Stimulated activated CD4-positive, alpha-beta T cell treated with anti-CD3 and anti-CD28 coated beads, Interleukin-4, amount 100 ng/mL, for 48 hours (primary cell): ENCODE results near the gene CAPNS1.
"Not testable (repeated sequence)": the region's sequence is repeated elsewhere in the genome, so short reads cannot be mapped to it uniquely, and the experiment has no call there.

Experiments
- DNase-seq, 2 donors: peaks; one replicate each; pipeline ENCODE4 v3.0.0-alpha.2; 2020; ENCODE audit warnings: low read depth in 2 of 2

CAPNS1 gene

DNA sequence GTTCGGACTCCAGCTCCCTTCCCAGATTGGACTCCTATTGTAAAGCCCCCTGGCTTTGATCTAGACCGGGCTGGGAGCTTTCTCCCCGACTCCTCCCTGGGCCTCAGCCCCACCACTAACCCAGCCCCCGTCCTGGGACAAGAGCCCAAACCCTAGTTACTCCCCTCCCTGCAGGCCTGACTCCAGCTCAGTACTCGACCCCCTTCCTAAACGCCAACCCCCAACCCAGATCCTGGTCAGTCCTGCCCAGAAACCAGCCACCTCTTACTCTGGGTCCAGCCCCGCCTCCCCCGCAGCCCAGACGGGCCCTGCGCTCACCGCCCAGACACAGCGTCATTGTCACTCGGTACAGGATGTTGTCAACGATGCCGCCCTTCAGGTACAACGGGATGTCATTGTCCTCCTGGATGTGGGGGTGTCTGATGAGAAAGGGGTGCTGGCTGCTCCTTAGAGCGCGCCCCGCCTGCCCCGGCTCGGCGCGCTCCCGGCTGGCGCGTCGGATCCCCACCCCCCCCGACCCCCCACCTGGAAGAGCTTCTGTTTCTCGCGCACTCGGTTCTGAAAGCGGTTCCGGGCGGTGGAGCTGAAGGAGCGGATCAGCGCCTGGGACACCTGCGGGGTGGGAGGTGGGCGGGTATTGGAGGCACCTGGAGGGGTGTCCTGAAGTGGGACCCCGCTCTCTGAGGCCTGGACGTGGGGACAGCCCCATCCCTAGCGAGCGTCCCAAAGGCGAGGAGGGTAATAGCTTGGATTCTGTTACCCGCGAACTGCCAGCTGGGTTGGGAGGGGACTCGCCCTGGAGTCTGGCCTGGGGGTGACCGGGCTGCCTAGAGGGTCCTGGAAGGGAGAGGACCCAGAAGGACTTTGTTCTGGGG, 11.5 kb downstream of the CAPNS1 start:
- DNase-seq: no peak

DNA sequence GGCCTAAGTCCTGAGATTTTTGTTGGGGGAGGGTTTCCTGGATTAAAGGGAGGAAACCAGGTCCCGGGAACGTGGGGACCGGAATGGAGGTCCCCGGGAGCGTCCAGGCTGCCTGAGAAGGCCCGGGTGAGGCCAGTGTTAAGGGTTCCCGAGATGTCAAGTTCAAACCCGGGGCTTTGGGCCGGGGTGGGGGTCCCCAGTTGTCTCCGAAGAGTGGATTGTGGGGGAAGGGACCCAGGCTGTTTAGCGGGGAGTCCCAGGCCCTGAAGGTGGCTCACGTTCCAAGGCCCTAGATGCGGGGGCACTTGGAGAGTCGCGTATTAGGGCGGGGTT, 12.1 kb downstream of the CAPNS1 start:
- no peak for DNase-seq

DNA sequence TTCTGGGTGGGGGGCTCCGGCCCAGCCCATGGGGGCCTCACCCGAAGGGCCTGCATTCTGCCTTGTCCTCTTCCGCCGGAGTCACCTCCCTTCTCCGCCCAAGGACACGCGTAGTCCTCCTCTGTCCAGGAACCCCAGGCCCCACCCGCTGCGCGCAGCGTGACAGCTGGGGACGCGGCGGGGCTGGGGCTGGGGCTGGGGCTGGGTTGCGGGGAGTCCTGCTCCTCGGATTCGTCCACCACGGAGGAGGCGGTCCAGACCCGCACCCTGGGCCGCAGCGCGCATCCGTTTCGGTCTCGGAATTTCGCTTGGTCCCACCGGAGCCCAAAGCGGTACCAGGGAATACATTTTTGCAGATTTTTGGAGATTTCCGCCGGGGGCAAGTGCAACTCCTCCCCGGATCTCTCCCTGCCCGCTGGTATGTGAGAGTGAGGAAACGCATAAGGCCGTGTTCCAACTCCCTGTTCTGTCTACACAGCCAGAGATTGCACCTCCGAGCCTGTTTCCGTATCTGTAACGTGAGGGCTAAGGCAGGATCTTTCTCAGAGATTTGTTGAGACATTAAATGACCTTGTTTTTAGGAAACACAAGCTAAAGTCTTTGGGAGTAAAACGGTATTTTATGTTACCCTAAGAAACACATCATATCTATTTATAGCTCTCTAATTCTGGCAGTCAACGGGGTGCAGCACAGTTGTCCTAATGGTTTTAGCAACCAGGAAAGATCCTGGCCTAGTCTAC, 12.7 kb downstream of the CAPNS1 start, which contains the start of gene COX7A1:
Gene COX7A1, minus strand, starts transcription at position 96 of the 740 bp plus-strand sequence. Its CDS starts 40 bp downstream, at position 56.
- no peak for DNase-seq

DNA sequence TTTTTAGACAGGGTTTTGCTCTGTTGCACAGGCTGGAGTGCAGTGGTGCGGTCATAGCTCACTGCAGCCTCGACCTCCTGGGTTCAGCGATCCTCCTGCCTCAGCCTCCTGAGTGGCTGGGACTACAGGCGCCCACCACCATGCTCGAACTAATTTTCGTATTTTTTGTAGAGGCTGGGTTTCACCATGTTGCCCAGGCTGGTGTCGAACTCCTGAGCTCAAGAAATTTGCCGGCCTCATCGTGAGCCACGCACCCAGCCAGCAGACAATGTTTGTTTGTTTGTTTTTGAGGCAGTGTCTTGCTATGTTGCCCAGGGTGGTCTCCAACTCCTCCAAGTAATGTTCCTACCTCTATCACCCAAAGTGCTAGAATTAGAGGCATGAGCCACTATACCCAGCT, 13.3 kb downstream of the CAPNS1 start:
- no peak for DNase-seq

DNA sequence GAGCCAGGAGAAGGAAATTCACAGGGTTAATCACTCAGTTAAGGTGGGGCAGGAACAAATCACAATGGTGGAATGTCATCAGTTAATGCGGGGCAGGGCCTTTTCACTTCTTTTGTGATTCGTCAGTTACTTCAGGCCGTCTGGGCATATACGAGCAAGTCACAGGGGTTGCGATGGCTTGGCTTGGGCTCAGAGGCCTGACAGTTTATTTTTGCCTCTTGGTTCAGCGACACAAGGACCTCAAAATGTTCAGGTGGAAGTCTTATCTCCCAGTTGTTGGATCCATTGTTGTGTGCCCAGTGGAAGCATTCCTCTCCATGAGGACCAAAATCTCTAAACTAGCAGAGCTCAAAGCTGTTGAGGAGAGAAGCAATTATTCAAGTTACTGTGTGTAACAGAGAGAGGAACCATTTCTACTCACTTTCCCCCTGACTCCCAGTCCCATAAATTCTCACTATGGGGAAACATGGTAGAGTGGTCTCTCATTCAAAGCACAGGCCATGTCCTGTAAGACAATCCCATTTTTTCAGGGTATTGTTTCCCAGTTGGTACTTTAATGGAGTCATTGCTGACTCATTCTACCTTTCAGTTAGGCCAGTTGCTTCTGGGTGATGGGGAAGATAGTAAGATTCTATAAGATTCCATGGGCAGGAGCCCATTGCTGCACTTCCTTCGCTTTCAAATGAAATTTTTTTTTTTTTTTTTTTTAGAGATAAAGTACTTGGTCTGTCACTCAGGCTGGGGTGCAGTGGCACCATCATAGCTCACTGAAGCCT, 21.1 kb downstream of the CAPNS1 start:
- no peak for DNase-seq

DNA sequence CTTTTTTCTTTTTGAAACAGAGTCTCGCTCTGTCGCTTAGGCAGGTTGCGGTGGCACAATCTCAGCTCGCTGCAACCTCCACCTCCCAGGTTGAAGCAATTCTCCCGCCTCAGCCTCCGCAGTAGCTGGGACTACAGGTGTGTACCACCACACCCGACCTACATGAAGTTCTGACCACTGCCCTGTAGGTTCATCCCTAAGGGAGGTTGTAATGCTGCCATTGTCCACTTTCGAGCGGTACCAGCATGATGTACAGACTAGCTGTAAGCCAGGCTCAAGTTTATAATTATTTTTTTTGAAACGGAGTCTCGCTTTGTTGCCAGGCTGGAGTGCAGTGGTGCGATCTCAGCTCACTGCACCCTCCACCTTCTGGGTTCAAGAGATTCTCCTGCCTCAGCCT, 23.9 kb downstream of the CAPNS1 start:
- DNase-seq: no peak

DNA sequence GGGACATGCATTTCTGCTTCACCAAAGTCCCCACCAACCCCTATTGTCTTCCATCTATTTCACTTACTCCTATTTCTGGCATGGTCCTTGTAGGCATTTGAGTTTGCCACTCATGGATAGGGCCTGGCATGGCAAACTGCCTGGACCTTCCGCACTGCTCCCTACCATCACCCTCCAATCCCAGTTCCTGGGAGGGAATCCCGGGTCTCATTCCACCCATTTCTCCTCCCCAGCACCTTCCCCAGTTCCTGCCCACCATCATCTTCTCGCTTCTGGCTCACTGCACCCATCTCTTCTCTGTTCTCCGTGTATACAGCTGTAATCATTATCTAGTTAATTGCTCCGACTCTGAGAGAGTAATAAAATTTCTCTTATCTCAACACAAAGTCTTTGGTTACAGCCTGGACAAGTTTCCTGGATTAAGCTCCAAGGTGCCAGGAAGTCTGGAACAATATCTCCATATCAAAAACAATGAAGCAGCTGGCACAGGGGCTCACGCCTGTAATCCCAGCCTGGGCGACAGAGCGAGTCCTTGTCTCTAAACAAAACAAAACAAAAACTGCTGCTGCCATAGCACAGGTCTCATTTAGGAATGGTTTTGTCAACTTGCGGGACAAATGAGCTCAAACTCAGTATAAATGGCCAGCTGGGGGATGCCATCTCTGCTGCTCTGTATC, 29.4 kb downstream of the CAPNS1 start:
- DNase-seq: no peak

DNA sequence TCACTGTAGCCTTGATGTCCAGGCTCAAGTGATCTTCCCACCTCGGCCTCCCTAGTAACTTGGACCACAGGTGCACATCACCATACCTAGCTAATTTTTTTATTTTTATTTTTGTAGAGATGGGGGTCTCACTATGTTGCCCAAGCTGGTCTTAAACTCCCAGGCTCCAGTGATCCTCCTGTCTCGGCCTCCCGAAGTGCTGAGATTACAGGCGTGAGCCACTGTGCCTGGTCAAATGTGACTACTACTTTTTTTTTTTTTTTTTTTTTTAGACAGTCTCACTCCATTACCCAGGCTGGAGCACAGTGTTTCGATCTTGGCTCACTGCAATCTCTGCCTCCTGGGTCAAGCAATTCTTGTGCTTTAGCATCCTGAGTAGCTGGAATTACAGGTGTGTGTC, 33.0 kb downstream of the CAPNS1 start:
- no peak for DNase-seq

DNA sequence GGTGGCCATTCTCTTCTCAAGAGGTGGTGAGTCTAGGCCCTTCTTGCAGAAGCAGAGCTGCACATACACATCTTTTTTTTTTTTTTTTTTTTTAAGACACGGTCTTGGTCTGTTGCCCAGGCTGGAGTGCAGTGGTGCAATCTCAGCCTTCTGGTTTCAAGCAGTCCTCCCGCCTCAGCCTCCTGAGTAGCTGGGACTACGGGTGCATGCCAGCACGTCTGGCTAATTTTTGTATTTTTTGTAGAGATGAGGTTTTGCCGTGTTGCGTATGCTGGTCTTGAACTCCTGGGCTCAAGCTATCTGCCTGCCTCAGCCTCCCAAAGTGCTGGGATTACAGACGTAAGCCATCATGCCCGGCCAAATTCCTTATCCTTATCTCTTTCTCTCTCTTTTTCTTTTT, 34.0 kb downstream of the CAPNS1 start:
- not testable (repeated sequence) for DNase-seq

DNA sequence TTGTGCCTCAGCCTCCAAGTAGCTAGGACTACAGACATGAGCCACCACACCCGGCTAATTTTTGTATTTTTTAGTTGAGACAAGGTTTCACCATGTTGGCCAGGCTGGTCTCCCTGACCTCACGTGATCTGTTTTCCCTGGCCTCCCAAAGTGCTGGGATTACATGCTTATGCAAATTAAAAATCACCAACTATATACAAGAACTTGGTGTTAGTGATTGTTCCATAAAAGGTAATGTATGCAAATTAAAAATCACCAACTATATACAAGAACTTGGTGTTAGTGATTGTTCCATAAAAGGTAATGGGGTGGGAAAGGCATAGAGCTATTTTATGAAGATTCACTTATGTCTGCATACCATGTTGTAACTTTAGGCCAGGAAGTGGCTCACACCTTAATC, 39.2 kb downstream of the CAPNS1 start:
- DNase-seq: not testable (repeated sequence)

DNA sequence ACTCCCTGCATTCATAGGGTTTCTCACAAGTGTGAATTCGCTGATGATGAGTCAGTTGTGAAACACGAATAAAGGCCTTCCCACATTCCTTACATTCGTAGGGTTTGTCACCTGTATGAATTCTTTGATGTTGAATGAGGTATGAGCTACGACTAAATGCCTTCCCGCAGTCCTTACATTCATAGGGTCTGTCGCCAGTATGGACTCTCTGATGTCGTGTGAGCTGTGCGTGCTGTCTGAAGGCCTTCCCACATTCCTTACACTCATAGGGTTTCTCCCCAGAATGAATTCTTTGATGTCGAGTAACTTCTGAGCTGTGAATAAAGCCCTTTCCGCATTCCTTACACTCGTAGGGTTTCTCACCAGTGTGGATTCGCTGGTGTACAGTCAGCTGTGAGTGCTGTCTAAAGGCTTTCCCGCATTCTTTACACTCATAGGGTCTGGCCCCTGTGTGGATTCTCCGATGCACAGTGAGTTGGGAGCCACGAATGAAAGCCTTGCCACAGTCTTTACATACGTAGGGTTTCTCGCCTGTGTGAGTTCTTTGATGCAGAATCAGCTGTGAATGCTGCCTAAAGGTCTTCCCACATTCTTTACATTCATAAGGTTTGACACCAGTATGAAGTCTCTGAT, 42.9 kb downstream of the CAPNS1 start:
- no peak for DNase-seq

DNA sequence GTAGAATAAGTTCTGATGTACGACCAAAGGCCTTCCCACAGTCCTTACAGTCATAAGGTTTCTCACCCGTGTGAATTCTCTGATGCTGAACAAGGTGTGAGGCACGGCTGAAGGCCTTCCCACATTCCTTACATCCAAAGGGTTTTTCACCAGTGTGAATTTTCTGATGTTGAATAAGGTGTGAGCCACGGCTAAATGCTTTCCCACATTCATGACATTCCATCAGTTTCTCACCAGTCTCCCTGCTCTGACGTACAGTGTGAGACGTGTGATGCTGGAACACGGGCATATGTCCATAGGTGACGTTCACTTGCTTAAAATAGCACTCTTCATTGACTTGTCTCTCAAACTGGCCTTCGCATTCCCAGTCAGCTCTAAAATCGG, 43.4 kb downstream of the CAPNS1 start:
- no peak for DNase-seq

DNA sequence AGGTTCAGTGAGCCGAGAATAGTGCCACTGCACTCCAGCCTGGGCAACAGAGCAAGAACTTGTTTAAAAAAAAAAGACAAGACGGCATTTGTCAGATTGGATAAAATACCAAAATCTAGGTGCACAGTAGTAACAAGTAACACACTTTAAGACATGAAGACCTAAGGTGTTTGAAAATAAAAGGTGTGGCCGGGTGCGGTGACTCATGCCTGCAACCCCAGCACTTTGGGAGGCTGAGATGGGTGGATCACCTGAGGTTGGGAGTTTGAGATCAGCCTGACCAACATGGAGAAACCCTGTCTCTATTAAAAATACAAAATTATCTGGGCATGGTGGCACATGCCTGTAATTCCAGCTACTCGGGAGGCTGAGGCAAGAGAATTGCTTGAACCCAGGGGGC, 46.9 kb downstream of the CAPNS1 start:
- not testable (repeated sequence) for DNase-seq

DNA sequence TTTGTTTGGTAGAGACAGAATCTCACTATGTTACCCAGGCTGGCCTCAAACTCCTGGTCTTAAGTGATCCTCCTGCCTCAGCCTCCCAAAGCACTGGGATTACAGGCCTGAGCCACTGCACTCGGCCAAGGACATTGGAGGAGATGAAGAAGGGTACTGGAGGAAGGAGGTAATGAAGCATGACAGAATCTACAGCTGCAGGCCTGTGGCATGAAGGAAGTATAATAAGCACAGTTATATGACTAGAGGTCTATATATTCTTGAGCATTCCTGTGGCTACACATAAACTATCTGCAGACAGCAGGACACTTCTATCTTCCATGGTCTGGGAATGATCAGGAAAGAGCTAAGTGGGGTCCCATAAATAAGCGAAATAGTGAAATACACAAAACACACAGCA, 56.4 kb downstream of the CAPNS1 start:
- DNase-seq: no peak

DNA sequence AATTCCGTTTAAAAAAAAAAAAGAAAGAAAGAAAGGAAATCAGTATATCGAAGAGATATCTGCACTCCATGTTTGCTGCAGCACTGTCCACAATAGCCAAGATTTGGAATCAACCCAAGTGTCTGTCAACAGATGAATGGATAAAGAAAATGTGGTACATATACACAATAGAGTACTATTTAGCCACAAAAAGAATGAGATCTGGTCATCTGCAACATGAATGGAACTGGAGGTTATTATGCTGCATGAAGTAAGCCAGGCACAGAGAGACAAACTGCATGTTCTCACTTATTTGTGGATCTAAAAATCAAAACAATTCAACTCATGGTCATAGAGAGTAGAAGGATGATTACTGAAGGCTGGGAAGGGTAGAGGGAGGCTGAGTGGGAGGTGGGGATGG, 58.3 kb downstream of the CAPNS1 start:
- no peak for DNase-seq
